Measurements from ENCODE around the gene WNT4.

DNA sequence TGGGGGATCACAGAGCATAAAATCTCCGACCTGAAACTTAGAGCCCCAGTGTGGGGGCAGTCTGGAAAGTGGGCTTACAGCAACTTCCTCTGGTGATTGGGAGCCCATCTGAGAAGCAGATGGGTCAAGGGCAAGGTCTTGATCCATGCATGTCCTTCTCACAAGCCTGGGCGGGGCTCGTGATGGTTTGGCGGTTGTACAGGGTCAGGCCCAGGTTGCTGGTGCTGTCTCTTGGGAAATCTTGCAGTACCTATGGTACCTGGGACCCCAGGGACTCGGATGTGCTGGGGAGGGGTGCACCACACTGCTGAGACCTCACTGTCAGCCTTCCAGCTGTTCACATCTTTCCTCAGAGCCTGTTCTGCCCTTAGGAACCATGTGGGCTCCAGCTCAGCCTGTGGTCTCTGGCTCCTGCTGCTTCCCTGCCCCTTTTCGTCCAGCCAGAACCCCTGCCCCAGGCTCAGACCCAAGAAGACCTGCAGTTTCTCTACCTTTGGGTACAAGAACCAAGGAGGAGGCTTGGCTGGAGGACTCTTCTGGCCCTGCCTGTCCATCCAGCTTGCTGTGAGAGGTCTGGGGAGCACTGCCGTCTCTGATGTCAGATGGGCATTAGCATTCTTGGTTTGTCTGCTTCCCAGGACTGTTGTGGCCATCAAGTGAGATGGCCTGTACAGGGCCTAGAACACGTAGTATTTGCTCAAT lies 24.5 kb downstream of the WNT4 start:
- TF ChIP-seq, protein P1, sequence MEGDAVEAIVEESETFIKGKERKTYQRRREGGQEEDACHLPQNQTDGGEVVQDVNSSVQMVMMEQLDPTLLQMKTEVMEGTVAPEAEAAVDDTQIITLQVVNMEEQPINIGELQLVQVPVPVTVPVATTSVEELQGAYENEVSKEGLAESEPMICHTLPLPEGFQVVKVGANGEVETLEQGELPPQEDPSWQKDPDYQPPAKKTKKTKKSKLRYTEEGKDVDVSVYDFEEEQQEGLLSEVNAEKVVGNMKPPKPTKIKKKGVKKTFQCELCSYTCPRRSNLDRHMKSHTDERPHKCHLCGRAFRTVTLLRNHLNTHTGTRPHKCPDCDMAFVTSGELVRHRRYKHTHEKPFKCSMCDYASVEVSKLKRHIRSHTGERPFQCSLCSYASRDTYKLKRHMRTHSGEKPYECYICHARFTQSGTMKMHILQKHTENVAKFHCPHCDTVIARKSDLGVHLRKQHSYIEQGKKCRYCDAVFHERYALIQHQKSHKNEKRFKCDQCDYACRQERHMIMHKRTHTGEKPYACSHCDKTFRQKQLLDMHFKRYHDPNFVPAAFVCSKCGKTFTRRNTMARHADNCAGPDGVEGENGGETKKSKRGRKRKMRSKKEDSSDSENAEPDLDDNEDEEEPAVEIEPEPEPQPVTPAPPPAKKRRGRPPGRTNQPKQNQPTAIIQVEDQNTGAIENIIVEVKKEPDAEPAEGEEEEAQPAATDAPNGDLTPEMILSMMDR (IDR thresholded peaks at IDR 0.05; ENCODE audit: borderline replicate concordance, extremely low read depth, low read length, poor library complexity, severe bottlenecking), result no peak
- no peak for TF ChIP-seq EZH2 (IDR thresholded peaks at IDR 0.05; ENCODE audit: borderline replicate concordance, low read depth, low read length, severe bottlenecking)

Measured in DND-41 (cell line).